ENCODE measurements around the gene MLN.

Gene MLN

DNA sequence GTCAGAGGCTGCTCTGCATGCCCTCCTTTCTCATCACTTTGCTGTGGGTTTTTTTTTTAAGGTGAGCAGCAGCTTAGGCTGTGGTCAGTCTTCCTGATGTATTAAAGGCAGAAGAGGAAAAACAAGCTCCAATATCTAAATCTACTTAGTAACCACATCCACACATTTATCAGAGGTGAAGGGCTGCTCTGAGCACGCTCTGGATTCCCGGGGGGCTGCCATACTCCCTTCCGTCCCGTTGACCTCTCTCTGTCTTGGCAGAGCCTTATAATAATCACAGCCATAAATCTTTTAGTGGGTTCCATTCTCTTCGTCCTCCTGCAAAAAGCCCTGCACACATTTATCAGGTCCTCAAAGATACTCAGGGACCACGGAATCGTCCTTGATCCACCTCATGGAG lies 12.2 kb downstream of the MLN start:
- Histone ChIP-seq H3K9me3 (ENCODE audit: control insufficient read depth, low read length) (no peaks in the 10 kb centered on the region), H3K27me3 (ENCODE audit: control insufficient read depth, insufficient read depth, low read length) (no peaks in the 10 kb centered on the region), H3K4me2 (ENCODE audit: low read length) (no peak overlapping the region), H3K36me3 (ENCODE audit: control insufficient read depth, insufficient read depth, low read length) (no peaks in the 10 kb centered on the region), H3K79me2 (peaks cover 12% of the 10 kb centered on the region), H3K4me1 (peaks cover 15% of the 10 kb centered on the region), H2AFZ (no peak overlapping the region), H3K4me3 (ENCODE audit: low read depth, low read length) (no peak overlapping the region), H3K27ac (no peak overlapping the region), H3K9ac (no peak overlapping the region)
- TF ChIP-seq, protein P1, sequence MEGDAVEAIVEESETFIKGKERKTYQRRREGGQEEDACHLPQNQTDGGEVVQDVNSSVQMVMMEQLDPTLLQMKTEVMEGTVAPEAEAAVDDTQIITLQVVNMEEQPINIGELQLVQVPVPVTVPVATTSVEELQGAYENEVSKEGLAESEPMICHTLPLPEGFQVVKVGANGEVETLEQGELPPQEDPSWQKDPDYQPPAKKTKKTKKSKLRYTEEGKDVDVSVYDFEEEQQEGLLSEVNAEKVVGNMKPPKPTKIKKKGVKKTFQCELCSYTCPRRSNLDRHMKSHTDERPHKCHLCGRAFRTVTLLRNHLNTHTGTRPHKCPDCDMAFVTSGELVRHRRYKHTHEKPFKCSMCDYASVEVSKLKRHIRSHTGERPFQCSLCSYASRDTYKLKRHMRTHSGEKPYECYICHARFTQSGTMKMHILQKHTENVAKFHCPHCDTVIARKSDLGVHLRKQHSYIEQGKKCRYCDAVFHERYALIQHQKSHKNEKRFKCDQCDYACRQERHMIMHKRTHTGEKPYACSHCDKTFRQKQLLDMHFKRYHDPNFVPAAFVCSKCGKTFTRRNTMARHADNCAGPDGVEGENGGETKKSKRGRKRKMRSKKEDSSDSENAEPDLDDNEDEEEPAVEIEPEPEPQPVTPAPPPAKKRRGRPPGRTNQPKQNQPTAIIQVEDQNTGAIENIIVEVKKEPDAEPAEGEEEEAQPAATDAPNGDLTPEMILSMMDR (IDR thresholded peaks at IDR 0.05) = no peak

DNA sequence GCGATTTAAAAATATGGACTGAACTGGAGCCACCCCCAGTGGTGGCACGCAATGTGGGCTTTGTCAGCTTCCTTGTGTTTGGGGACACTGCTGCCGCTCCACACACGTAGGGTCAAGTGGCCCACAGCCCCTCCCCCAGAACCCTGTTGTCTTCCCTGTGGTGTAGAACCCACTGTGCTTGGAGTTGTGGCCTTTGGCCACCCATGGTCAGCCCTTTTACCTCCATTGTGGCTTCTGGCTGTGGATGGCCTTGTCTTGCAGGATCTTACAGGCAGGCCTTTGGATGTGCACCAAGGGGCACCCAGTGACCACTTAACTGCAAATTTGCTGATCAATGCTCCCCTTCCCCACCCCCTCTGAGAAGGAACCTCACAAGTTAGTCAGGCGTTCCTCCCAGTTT lies 12.9 kb downstream of the MLN start:
- Histone ChIP-seq H3K27me3 (ENCODE audit: control insufficient read depth, insufficient read depth, low read length) (no peaks in the 10 kb centered on the region), H3K27ac (no peak overlapping the region), H3K9ac (no peak overlapping the region), H3K36me3 (ENCODE audit: control insufficient read depth, insufficient read depth, low read length) (no peaks in the 10 kb centered on the region), H3K4me1 (peaks cover 15% of the 10 kb centered on the region), H3K4me2 (ENCODE audit: low read length) (no peak overlapping the region), H3K9me3 (ENCODE audit: control insufficient read depth, low read length) (no peaks in the 10 kb centered on the region), H3K79me2 (peaks cover 17% of the 10 kb centered on the region), H2AFZ (no peak overlapping the region), H3K4me3 (ENCODE audit: low read depth, low read length) (no peak overlapping the region)
- TF ChIP-seq, protein P1 (IDR thresholded peaks at IDR 0.05) = no peak

DNA sequence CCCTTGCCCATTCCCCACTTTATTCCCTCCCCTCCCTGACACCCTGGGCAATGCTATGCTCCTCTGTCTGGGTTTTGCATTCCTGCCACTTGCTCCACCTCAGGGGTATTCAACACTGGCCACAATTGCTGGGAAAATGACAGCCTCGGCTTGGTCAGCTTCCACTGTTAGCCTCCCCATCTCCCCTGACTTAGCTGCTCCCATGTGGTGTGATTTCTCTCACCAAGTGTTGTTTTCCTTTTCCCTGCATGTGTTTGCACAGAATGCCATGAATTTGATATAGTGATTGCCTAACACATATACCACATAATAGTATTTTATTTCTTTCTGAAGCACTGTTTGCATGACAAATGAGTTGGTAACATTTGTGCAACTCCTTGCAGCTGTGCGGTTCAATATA lies 13.4 kb downstream of the MLN start:
- H3K79me2 ChIP-seq = peaks cover 22% of the 10 kb centered on the region
- H3K9ac ChIP-seq = no peak overlapping the region
- no peaks in the 10 kb centered on the region for H3K27me3 ChIP-seq (ENCODE audit: control insufficient read depth, insufficient read depth, low read length)
- no peak overlapping the region for H3K4me3 ChIP-seq (ENCODE audit: low read depth, low read length)
- H3K36me3 ChIP-seq (ENCODE audit: control insufficient read depth, insufficient read depth, low read length) = no peaks in the 10 kb centered on the region
- TF ChIP-seq, protein P1 (IDR thresholded peaks at IDR 0.05) = no peak
- H2AFZ ChIP-seq = no peak overlapping the region
- H3K9me3 ChIP-seq (ENCODE audit: control insufficient read depth, low read length) = no peaks in the 10 kb centered on the region
- peaks cover 20% of the 10 kb centered on the region for H3K4me1 ChIP-seq
- no peak overlapping the region for H3K4me2 ChIP-seq (ENCODE audit: low read length)
- H3K27ac ChIP-seq = no peak overlapping the region

DNA sequence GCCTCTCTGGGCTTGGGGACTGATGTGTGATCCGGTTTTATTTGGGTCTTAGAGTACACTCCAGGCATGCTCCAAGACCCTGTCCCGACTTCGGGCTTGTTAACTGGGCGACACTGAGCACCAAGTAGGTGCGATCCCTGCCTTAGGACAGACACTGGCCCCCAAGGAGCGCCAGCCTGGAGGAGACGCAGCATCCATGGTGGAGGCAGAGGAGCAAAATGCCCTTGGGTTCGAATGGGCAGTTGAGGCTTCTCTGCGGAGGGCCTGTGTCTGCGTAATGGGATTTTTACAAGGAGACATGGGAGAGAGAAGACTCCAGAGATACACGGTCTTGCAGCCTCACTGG lies 14.3 kb downstream of the MLN start:
- H3K4me1 ChIP-seq = peaks cover 23% of the 10 kb centered on the region
- H3K36me3 ChIP-seq (ENCODE audit: control insufficient read depth, insufficient read depth, low read length) = no peaks in the 10 kb centered on the region
- H3K27ac ChIP-seq = peak overlapping the region; percentile 85
- peak overlapping the region; percentile 77 for H3K4me3 ChIP-seq (ENCODE audit: low read depth, low read length)
- H2AFZ ChIP-seq = peak overlapping the region; percentile 97
- H3K79me2 ChIP-seq = peaks cover 31% of the 10 kb centered on the region
- H3K4me2 ChIP-seq (ENCODE audit: low read length) = peak overlapping the region; percentile 90
- no peak overlapping the region for H3K9ac ChIP-seq
- no peaks in the 10 kb centered on the region for H3K27me3 ChIP-seq (ENCODE audit: control insufficient read depth, insufficient read depth, low read length)
- TF ChIP-seq, protein P1 (IDR thresholded peaks at IDR 0.05) = no peak
- no peaks in the 10 kb centered on the region for H3K9me3 ChIP-seq (ENCODE audit: control insufficient read depth, low read length)

DNA sequence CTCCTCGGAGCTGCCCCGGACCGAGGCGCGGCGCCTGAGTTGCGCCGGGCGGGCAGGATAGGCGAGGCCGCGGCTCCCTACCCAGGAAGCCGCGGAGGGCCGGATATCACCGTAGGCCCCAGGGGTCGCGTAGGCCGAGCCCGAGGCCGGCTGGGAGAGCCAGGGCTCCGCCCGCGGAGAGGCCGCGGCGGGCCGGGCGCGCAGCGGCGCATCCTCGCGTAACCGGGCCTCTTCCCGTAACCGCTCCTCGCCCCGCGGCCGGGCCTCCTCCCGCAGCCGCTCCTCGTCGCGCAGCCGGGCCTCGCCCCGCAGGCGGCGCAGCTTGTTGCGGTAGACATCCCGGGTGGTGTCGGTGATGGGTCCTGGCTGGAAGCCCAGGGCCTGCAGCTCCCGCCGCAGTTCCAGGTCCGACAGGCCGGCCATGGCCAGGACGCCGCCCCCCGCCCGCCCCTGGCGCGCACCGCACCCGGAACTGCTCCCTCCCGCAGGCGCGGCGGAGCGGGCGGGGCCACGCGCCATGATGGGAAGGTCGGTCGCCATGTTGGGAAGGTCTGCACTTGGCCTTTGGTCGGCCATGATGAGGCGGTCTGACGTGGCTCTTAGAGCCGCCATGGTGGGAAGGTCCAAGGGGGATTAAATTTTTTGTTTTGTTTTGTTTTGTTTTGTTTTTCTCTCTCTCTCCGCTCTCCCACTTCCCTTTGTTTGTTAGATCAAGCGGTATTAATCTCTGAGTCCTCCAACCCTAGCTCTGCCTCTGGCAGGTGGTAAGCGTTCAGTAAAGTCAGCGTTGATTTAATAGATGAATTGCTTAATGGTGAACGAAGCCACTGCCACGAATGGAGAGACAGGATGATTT lies 14.9 kb downstream of the MLN start, which contains the start of gene LEMD2:
LEMD2 (minus strand) TSS at position 437 of the 856 bp plus-strand sequence; CDS start at position 423, 14 bp downstream.
- TF ChIP-seq, protein P1 (IDR thresholded peaks at IDR 0.05) = no peak
- H3K79me2 ChIP-seq = peaks cover 34% of the 10 kb centered on the region
- peak within 1 kb of the TSS; percentile 93 for H3K9ac ChIP-seq
- H3K27me3 ChIP-seq (ENCODE audit: control insufficient read depth, insufficient read depth, low read length) = no peaks in the 10 kb centered on the region
- peak within 1 kb of the TSS; percentile 90 for H3K4me2 ChIP-seq (ENCODE audit: low read length)
- peaks cover 23% of the 10 kb centered on the region for H3K4me1 ChIP-seq
- no peaks in the 10 kb centered on the region for H3K36me3 ChIP-seq (ENCODE audit: control insufficient read depth, insufficient read depth, low read length)
- H3K27ac ChIP-seq = peak within 1 kb of the TSS; percentile 85
- no peaks in the 10 kb centered on the region for H3K9me3 ChIP-seq (ENCODE audit: control insufficient read depth, low read length)
- peak within 1 kb of the TSS; percentile 97 for H2AFZ ChIP-seq
- peak within 1 kb of the TSS; percentile 77 for H3K4me3 ChIP-seq (ENCODE audit: low read depth, low read length)

All from parathyroid adenoma (tissue), 2 donors.